GM18868 (cell line): ENCODE data around the gene THADA.

Experiments
- ATAC-seq: cut with Tn5 transposase; IDR thresholded peaks from one replicate; pipeline ENCODE4 v1.9.1; 2021; ENCODE audit warnings: mild to moderate bottlenecking, moderate library complexity; ENCODE audit not compliant: unreplicated experiment

THADA gene

DNA sequence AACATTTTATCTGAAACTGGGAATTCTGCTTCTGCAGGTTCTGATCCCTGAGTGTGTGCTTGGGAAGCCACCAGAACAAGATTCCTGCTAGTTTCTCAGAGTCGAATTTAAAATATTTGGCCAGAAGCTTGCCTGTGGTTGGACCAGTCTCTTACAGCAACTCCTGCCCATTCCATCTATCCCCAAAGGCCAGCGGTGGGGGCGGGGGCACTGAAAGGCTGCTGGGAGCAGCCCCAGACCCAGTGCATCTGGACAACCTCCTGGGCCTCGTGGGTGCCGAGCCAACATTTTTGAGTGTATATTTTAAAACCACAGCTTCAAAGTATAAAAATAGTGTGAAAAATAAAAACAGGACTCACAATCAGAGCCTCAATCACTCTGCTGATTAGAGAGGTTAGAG, 330.8 kb downstream of the THADA start:
- no peak for ATAC-seq

DNA sequence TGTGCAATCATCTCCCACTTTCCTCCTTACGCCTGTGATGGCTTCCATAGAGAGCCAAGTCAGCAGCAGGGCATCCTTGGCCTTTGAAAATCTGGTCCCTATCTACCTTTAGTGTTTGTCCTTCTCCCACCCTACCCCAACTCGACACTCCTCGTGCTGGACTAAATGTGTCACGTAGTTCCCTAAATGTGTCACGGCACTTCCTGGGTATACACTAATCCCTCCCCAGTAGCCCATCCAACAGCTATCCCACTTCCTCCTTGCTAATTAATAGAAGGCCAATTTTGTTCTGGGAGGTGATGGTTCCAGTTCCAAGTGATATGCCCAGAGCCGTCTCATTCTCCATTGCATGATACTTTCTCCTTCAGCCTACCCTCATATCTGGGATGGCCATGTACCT, 332.9 kb downstream of the THADA start:
- no peak for ATAC-seq

DNA sequence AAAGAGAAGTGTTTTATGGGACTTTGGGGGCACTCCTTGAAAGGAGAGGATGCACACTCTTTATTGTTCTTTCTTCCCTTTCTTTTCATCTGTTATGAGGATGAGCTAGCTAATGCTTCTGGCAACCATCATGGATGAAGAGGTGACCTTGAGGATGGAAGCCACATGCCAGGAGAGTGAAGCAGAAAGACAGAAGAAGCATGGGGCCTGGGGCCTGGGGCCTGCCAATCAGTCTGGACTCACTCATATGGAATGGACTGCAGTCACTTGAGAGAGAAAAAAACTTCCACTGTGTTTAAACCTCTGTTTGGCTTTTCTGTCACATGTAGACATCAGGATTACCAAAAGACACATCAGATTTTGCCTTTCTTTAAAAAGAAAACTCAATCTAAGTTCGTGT, 333.6 kb downstream of the THADA start:
- ATAC-seq, result no peak

DNA sequence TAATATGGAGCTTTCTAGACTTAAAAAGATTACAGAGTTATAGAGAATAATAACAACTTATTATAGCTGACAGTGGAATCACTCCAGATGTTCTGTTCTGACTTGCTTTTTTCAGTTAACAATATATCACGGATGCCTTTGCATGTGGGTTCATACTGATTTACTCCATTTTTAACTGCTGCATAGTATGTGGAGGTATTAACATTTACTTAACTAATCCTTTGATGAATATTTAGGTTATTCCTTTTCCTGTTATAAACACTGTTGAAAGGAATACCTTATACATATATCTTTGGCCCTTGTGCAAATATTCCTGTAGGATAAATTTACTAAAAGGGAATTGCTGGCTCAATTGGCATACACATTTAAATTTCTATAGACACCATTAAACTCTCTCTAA, 336.3 kb downstream of the THADA start:
- no peak for ATAC-seq

- no peak for ATAC-seq
Measured at GRCh38 chr2:43258547-43259156, 337.2 kb downstream of the THADA start.

DNA sequence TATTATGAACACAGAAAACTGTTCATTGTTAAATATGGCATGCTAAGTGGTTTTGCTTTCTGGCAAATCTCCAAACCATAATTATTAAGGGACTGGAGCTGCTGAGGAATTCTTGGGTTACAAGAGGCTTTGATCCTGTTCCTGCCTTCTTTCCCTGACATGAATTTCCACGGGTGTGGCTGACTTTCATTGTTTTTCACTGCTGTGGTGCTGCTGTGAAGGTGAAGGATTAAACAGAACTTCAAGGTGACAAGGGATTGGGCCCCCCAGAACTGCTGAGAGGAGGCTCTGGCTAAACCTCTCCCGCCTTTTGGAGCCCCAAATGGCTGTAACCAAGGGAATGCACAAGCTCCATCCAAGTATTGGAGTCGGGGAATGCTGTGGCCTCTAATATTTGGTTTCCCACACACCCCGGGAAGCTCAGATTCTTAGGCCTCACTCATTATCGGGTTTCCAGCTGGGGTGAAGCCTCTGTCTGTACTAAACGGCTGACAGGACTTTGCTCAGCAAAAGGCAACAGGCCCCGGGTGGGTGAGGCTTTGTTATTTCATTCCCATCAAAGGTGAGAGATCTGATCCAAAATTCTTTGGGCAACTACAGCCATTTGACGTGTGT, 340.4 kb downstream of the THADA start:
- ATAC-seq, result no peak

DNA sequence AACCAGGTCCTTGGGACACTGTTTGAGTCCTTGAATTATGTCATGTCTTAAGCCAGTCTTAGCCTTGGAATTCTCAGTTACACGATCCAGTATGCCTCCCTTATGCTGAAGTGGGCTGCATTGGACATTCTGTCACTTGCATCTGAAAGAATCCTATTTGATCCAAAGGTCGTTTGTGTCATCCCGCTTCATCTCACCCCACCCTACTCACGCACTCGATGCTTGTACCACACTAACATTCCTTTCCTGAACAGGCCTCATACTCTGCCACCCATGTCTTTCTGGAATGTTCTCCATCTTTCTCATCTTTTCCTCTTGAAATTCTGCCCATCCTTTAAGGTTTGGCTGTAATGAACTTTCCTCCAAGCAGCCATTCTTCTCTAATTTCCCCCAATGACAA, 341.5 kb downstream of the THADA start:
- no peak for ATAC-seq

- ATAC-seq, result no peak
Measured at GRCh38 chr2:43251171-43251731, 344.6 kb downstream of the THADA start.

GRCh38 chr2:43250015-43250414, 345.8 kb downstream of the THADA start:
- ATAC-seq, result no peak

- no peak for ATAC-seq
Measured at GRCh38 chr2:43248621-43249020, 347.2 kb downstream of the THADA start.

DNA sequence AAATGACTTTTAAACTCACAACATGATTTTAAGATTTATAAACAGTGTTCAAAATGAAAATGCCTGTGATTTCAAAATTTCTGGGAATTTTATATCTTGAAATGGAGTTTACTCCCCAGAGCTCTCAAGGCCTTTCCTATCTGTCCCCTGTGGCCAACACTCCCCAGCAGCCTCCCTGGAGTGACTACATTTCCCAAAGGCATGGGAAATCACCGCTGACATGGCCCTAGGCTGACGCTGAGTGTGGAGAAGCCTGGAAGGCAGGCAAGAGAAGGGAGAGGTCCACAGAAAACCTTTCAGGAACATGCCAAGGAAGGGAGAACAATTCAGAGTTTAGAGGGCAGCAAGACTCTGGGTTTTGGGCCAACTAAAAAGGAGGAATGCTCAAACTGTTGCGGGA, 349.2 kb downstream of the THADA start:
- no peak for ATAC-seq

DNA sequence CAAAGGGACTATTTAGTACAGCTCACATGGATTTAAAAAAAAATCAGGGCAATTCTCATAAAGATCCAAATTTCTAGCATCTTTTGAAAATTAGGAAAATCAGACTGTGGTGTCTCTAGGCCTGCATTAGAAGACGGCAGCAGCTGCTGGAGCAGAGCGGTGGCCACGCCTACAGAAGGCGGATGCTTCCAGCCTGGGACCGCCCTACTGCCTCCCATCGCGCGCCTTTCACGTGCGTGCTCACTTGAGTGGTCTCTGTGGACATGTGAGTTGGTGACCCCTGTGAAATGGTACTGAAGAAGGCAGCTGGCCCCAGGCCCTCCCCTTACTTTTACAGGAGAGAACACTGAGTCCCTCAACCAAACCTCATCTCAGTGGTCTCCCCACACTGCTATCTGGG, 354.3 kb downstream of the THADA start:
- no peak for ATAC-seq

DNA sequence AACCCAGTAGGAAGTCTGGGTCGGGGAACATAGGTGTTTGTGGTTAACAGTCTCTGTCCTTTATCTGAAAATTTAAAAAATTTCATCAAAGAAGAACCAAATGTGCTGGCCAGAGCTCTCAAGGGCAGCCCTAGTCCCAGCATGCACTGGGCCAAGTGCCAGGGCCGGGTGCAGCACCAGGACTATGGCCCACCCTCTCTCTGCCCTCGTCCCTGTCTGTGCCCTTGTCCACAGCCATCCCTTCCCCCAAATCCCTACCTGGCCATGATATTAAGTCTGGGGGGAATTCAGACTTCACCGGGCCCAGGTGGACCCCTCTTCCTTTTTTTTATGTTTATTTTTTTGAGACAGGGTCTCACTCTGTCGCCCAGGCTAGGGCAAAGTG, 355.1 kb downstream of the THADA start:
- ATAC-seq, result no peak

- ATAC-seq, result peak; percentile 70
Measured at GRCh38 chr2:43239981-43240765, 355.7 kb downstream of the THADA start.

GRCh38 chr2:43238813-43239212, 357.0 kb downstream of the THADA start:
- no peak for ATAC-seq

DNA sequence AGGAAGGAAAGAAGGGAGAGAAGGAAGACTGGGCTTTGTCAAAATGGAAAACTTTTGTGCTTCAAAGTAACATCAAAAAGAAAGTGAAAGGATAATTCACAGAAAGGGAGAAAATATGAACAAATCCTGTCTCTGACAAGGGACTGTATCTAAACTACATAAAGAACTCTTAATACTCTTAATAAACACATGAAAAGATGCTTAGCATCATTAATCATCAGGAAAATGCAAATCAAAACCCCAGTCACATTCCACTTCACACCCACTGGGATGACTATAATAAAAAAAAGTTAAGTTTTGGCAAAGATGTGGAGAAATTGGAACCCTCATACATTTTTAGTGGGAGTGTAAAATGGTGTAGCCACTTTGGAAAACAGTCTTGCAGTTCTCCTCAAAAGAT, 357.7 kb downstream of the THADA start:
- no peak for ATAC-seq

GRCh38 chr2:43233218-43234212, 362.3 kb downstream of the THADA start:
- ATAC-seq, result no peak

- no peak for ATAC-seq
Measured at GRCh38 chr2:43230951-43231827, 364.6 kb downstream of the THADA start.

DNA sequence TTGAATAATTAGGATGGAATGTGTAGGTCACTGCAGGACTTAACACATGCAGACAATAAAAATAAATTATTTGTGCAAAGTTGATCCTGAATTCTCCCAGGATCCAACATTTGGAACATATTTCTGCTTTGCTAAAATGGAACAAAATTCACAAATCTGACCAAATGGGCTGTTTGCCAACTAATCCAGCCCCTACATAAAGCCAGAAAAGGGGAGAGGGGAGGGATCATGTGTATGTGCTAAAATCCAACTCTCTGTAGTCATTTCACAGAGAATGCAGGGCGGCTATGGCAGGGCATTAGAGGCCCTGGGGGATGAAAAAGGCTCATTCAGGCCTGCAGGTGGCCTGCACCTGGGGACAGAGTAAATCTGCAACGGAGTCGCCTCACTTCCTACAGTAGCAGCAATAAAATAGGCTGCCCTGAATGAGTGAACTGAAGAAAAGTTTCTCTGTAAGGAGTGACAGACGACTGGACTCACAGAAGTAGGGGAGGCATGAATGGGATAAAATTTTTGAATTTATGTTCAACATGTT, 365.4 kb downstream of the THADA start:
- no peak for ATAC-seq
